HG03103 (cell line): Measurements from ENCODE around the gene AUTS2.

Source experiments
- ATAC-seq: cut with Tn5 transposase; IDR thresholded peaks from one replicate; pipeline ENCODE4 v1.9.1; 2021; ENCODE audit warnings: low read depth; ENCODE audit not compliant: unreplicated experiment

AUTS2 gene

DNA sequence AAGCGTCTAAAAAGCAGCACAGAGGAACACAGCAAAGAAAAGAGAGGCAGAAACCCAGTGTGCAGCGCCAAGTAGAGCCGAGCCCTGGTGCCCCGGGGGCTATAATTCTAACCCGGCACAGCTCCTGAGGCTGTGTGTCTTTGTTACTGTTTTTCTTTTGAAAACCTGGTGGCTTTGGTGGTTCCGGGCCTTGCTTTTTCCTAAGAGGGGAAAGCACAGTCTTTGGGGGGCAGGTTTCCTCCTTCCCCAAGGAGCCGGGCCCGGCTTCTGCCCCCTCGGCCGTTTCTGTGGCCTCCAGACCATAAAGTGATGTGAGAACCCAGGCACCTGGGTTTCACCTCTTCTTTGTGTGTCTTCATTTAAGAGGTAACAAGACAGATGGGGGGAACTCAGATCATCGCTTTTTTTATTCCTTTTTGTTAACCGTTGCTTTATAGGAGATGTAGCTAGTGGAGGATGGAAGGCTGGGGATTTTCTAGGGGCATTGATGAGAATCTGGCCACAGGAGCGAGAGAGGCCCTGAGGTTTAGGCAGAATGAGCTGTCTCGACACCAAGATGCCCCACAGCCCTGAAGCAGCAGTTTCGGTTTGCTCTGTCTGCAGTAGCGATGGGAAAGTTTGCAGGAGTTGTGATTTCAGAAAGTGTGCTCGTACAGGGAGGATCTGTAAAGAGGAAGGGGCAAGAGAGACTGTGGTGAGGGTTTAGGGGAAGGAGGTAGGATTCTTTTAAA lies 1165.9 kb downstream of the AUTS2 start:
- peak; percentile 77 for ATAC-seq

- ATAC-seq = no peak
Observed at GRCh38 chr7:70764701-70765208, 1166.5 kb downstream of the AUTS2 start.

- no peak for ATAC-seq
Observed at GRCh38 chr7:70765651-70766050, 1167.4 kb downstream of the AUTS2 start.

DNA sequence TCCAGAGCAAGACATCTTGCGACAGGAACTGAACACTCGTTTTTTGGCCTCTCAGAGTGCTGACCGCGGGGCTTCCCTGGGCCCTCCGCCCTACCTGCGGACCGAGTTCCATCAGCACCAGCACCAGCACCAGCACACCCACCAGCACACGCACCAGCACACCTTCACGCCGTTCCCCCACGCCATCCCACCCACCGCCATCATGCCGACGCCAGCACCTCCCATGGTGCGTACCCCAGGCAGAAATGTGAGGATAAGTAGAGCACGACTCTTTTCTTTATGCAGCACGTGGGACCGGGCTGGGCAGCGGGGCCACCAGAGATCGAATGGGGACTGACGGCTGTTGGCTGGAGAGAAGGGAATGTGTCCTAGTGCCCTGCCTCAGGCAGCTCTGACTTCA lies 1167.8 kb downstream of the AUTS2 start:
- no peak for ATAC-seq

GRCh38 chr7:70766694-70767093 lies 1168.4 kb downstream of the AUTS2 start:
- ATAC-seq = no peak

- no peak for ATAC-seq
Observed at GRCh38 chr7:70770154-70770553, 1171.9 kb downstream of the AUTS2 start.

DNA sequence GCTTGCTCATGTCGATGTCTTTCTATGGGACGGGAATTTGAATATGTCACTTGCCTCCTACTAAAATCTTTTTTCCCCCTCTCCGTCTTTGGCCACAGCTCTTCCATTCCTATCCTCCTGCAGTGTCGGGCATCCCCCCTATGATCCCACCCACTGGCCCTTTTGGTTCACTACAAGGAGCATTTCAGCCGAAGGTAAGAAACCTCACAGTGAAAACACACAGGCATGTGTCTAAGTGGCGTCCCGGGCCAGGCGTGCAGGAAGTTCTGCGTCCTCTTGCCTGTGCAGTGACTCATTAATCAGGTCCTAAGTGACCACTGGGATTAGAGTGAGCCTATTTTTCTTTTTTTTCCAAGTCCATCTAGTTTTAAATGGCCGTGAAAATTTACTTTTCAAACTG lies 1173.2 kb downstream of the AUTS2 start:
- no peak for ATAC-seq

DNA sequence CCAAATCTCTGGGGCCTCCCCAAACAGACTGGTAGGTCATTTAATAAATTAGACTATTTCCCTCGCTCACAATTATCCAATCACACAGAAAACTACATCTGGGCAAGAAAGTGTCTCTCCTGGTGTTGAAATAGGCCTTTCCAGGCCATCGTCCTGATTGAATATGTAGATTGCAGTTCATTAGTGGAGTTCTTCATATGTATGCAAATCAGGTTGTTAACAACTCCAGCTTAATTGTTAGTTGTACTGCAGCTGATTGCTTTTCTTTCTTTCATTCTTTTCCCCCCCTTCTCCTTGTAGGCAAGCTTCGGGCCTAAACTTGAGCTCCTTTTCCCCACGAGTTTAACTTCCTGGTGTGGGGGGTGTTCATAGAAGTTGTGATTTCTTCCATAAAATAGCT lies 1174.6 kb downstream of the AUTS2 start:
- no peak for ATAC-seq

- no peak for ATAC-seq
Observed at GRCh38 chr7:70773406-70773805, 1175.1 kb downstream of the AUTS2 start.

GRCh38 chr7:70774950-70775527 lies 1176.8 kb downstream of the AUTS2 start:
- no peak for ATAC-seq

GRCh38 chr7:70775570-70776156 lies 1177.4 kb downstream of the AUTS2 start:
- ATAC-seq = no peak

- no peak for ATAC-seq
Observed at GRCh38 chr7:70776627-70777101, 1178.4 kb downstream of the AUTS2 start.

DNA sequence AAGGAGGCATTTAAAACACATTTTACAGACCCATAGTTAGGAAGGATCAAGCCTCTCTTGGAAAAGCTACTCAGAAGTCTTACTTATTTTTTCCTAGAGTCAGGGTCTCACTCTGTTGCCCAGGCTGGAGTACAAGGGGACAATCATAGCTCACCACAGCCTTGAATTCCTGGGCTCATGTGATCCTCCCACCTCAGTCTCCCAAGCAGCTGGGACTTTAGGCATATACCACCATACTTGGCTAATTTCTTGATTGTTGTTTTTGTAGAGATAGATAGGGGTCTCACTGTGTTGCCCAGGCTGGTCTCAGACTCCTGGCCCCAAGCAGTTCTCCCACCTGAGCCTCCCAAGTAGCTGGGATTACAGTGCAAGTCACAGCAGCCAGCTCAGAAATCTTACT lies 1179.0 kb downstream of the AUTS2 start:
- no peak for ATAC-seq

- no peak for ATAC-seq
Observed at GRCh38 chr7:70778585-70778984, 1180.3 kb downstream of the AUTS2 start.

DNA sequence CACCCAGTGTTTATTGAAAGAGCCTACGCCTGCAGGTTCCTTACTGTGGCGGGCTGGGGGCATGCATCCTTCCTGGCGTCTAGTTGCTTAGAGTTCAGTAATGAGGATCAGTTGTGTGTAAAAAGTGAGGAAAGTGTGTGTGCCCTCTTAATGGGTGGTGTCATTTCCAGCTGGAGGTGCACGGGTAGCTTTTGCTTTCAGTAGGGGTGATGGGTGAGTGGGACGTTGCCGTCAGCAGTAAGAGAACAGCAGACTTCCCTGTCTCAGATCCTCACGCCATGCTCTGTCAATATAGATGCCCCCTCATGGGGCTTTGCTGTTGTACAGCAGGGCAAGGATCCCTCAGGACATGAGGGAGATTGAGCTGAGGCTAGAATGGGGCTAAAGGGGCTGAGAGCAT lies 1181.0 kb downstream of the AUTS2 start:
- no peak for ATAC-seq

DNA sequence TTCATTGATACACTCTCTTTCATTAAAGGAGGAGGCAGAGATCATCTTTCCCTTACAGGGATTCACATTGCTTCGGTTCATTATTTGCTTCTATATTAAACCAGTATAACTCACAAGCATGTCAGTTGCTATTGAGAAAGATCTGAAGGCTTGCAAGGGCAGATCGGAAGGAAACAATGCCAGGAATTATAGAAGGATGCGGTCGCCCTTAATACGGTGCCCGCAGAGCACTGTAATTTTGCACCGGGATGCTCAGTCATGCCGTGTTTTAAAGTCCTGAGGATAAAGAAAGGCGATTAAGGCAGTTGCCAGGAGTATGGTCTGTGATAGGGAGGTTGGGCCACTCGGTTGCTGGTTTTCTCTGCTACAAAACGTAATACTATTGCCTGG lies 1183.6 kb downstream of the AUTS2 start:
- ATAC-seq = no peak

DNA sequence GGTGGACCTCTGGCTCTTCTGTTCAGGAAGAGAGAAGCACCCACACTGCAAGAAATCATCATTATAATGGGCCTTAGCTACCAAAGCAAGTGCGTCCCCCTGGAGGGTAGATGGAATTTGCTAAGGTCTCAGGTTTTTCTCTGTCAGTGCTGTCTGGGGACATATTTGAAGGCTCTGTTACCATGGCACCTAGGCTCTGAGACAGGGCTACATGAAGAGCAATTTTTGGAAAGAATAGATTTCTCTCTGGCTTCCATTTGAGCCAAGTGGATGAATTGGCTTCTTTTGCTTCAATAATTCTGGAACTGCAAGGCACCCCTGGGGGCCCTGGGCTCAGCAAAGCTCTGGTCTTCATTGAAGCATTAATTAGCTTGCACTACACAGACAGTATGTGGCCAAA lies 1184.5 kb downstream of the AUTS2 start:
- ATAC-seq = no peak

- no peak for ATAC-seq
Observed at GRCh38 chr7:70785427-70785826, 1187.2 kb downstream of the AUTS2 start.

DNA sequence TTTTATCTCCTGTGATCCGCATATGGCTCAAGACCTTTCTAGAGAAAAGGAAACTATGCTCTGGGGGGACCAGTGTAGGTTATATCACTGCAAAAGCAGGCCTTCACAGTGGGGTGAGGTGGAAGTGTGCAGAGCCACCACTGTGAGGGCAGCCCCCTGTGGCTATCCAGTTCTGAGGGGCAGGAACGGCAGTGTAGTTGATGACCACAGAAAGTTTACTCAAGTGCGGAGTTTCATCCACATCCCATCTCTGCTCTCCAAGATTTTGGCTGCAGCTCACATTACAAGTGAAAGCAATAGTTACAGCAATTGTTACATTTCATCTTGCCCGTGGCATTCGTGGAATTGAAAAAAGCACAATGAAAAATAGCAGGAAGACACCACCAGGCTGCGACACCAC lies 1187.8 kb downstream of the AUTS2 start:
- no peak for ATAC-seq

DNA sequence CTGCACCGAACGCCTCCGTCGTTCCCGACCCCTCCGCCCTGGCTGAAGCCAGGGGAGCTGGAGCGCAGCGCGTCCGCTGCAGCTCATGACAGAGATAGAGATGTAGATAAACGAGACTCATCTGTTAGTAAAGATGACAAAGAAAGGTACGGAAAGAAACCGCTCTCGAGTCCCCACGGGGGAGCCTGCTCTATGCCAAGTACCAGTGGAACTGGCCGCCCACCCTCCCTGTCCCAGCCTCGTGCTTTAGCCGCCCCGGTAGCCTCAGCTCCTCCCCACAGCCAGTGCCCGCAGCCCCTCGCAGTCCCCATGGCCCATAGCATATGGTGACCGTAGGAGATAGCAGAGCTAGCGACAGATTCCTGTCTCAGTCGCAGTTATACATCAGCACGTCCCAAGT lies 1189.0 kb downstream of the AUTS2 start:
- ATAC-seq = no peak

GRCh38 chr7:70787771-70788170 lies 1189.5 kb downstream of the AUTS2 start:
- no peak for ATAC-seq

GRCh38 chr7:70788276-70788675 lies 1190.0 kb downstream of the AUTS2 start:
- ATAC-seq = no peak
